GM06990 (cell line): ENCODE measurements around the gene POFUT2.

ENCODE experiments used
- DNase-seq: peaks from one replicate; pipeline ENCODE4 v3.0.0-alpha.2; 2011; ENCODE audit not compliant: insufficient read length; ENCODE audit errors: extremely low read depth
- H3K27me3 ChIP-seq: replicated peaks from 2 replicates; pipeline ENCODE4 v1.6.0; 2011; ENCODE audit warnings: low read length; ENCODE audit not compliant: control insufficient read depth, insufficient read depth
- H3K36me3 ChIP-seq: 2 replicates; pipeline ENCODE4 v1.5.1; 2011; ENCODE audit warnings: low read length; ENCODE audit not compliant: control insufficient read depth, insufficient read depth
- H3K4me3 ChIP-seq: replicated peaks from 2 replicates; pipeline ENCODE4 v1.5.1; 2011; ENCODE audit warnings: low read depth, mild to moderate bottlenecking, control low read depth, low read length
- TF ChIP-seq, protein P1 (sequence below): IDR thresholded peaks from 2 replicates; pipeline ENCODE4 v1.5.1; 2011; ENCODE audit warnings: low read length, control low read depth, mild to moderate bottlenecking, inconsistent platforms; ENCODE audit not compliant: insufficient read depth, poor library complexity, severe bottlenecking

POFUT2 gene

DNA sequence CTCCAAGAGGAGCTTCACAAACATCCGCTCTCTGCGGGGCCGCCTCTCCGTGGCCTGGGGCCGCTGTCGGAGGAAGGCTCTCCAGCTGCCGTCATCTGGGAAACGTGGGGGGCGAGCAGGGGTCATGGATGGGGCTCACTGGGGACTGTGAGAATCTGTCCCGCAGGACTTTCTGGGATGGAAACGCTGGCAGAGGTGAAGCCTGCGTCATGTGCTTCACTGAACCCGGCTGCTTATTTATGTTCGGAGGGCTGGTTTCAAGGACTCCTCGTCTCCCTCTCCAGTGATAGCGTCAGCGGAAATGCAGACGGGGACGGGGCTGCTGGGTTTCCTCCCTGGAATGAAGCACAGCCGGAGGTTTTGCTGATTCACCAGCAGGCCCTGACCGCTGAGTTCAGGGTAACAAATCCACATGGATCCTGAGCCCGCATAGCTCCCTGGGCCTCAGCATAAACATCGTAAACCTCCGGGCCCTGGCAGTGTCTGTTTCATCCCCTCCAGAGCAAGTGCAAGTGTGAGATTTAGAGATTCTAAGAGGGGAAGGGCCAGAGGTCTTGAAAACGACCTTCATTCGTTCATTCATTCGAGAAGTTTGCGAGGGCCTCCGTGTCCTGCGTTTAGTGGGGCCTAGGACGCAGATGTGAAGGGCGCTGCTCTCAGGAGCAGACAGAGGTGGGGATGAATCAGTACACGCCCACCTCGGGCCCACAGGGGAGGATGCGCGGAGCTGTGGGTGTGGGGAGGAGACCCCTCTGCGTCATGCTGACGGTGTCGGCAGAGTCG is 7.0 kb upstream of the POFUT2 start:
- DNase-seq = no peak
- Histone ChIP-seq H3K36me3 (no peaks in the 10 kb centered on the region), H3K4me3 (no peak overlapping the region), H3K27me3 (no peaks in the 10 kb centered on the region; the same call in 1 of the 2 replicates)
- TF ChIP-seq, protein P1, sequence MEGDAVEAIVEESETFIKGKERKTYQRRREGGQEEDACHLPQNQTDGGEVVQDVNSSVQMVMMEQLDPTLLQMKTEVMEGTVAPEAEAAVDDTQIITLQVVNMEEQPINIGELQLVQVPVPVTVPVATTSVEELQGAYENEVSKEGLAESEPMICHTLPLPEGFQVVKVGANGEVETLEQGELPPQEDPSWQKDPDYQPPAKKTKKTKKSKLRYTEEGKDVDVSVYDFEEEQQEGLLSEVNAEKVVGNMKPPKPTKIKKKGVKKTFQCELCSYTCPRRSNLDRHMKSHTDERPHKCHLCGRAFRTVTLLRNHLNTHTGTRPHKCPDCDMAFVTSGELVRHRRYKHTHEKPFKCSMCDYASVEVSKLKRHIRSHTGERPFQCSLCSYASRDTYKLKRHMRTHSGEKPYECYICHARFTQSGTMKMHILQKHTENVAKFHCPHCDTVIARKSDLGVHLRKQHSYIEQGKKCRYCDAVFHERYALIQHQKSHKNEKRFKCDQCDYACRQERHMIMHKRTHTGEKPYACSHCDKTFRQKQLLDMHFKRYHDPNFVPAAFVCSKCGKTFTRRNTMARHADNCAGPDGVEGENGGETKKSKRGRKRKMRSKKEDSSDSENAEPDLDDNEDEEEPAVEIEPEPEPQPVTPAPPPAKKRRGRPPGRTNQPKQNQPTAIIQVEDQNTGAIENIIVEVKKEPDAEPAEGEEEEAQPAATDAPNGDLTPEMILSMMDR = no peak

DNA sequence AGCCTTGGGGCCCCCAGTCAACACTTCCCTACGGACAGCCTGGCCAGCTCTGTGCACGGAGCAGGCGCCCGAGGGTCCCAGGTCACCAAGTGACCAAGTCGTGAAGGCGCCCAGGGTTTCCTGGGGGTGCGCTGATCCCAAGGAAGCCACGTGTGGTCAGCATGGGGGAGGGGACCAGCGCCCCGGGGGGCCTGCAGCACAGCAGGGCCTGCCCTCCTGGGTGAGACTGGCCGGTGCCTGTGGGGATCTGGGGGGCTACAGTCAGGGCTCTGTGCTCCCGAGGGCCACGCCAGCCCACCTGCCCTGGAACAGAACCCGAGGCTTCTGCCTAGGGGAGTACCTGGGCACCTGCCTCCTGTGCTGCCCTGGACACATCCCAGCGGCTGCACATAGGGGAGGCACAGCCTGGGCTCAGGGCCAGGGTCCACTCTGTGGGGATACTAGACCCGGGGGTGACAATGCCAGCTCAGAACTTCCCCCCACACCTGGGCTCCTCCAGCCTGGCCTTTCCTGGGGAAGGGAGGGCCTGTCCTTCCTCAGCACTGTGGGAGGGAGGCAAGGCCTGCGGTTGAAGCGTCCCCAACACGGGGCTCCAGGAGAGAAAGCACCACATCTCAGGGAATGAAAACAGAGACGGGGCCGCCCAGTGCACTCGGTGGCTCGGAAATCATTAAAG is 6.2 kb upstream of the POFUT2 start:
- Histone ChIP-seq H3K27me3 (no peaks in the 10 kb centered on the region), H3K36me3 (no peaks in the 10 kb centered on the region), H3K4me3 (no peak overlapping the region)
- TF ChIP-seq, protein P1 = no peak
- no peak for DNase-seq

GRCh38 chr21:45293220-45293725 is 5.6 kb upstream of the POFUT2 start:
- no peaks in the 10 kb centered on the region for H3K36me3 ChIP-seq
- no peak overlapping the region for H3K4me3 ChIP-seq
- H3K27me3 ChIP-seq = no peaks in the 10 kb centered on the region
- TF ChIP-seq, protein P1 = no peak
- DNase-seq = no peak

DNA sequence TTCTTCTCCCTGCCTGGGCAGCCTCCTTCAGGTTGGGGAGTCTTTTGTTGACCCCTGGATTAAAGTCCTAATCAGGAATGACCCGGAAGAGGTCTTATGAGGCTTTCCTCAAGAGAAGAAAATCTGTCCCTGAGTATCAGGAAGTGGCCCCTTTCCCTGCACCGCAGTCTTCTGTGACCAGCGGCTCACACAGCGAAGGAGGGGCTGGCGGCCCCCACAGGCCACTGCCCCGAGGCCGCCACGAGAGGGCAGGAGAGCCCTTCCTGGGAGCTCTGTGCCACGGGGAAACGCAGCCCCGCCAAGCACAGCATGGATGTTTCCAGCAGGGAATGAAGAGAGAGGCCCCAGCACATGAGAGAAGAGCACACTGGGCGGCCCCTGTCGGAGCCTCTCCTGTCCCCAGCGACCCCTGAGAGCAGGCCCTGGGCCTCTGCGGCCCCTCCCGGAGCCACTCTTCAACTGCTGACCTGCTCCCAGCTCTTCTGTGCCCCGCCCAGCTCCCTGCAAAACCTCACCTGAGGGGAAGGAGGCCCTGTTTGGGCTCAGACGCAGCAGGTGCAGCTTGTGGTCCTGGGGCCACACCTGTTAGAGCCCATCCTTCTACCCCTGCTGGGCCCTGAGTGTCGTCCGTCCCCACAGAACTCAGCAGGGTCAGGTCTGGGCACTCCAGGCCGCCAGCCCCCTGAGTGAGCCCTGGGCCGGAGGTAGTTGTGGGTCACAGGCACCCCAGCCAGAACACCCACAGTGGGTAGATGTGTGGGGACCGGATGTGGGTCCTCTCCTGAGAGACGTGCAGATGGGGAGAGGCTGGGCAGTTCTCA is 4.9 kb upstream of the POFUT2 start:
- no peaks in the 10 kb centered on the region for H3K36me3 ChIP-seq
- TF ChIP-seq, protein P1 = peak; percentile 97

DNA sequence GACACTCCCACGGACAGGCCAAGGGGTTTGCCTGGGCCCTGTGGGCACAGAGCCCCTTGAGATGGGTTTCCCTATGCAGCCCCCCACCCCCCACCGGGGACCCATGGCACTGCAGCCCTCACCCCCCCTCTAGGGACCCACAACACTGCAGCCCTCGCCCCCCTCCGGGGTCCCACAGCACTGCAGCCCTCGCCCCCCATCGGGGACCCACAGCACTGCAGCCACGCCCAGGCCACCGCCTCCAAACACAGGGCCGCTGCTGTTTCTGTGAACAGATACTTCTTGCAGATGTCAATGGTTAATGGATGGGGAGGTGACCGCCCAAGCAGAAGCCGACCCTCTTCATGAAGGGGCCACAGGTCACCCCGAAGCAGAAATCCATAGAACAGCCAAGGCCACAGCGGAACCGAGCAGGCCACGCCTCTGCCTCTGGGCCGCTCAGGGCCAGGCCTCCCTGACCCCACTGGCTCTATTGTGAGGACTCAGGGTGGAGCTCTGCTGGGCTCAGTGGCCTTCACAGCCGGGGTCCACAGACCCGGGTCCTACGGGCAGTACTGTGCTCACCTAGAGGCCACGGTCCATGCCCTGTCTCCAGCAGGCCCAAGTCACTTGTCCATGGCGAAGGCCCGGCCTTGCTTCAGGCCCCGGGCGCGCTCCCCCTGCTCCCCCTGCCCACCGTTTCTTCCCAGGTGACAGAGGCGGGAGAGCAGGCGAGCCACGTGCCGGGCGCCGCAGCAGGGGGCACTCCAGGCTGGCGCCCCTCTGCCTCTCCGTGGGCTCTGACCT is 4.1 kb upstream of the POFUT2 start:
- no peak overlapping the region for H3K4me3 ChIP-seq
- TF ChIP-seq, protein P1 = no peak
- no peaks in the 10 kb centered on the region for H3K36me3 ChIP-seq
- no peak for DNase-seq
- no peaks in the 10 kb centered on the region for H3K27me3 ChIP-seq

More for the DNA sequence above, 4.9 kb upstream of the POFUT2 start:
- peak; percentile 69 for DNase-seq
- no peak overlapping the region for H3K4me3 ChIP-seq
- no peaks in the 10 kb centered on the region for H3K27me3 ChIP-seq
